GM12874 (cell line): ENCODE data around the gene SH2D3A.

Source experiments
- TF ChIP-seq, protein P1 (sequence below): IDR thresholded peaks from 2 replicates; pipeline ENCODE4 v1.5.1; 2011; ENCODE audit warnings: low read depth, mild to moderate bottlenecking, control low read depth, low read length, moderate library complexity; ENCODE audit not compliant: insufficient read depth

Gene SH2D3A

DNA sequence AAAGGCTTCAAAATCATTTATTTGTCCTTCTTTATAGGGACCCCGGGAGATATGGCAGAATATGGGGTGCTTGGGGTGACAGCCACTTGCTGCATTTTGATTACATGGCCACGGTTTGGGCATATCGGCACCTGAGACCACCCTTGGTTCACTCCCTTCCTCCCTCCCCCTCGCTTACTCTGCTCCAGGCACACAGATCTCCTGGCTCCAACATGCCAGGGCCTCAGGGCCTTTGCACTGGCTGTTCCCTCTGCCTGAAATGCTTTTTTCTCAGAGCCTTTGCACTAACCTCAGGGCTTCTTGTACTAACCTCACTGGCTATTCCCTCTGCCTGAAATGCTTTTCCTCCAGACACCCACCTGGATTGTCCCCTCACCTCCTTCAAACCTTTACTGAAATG, 29.0 kb upstream of the SH2D3A start:
- TF ChIP-seq, protein P1, sequence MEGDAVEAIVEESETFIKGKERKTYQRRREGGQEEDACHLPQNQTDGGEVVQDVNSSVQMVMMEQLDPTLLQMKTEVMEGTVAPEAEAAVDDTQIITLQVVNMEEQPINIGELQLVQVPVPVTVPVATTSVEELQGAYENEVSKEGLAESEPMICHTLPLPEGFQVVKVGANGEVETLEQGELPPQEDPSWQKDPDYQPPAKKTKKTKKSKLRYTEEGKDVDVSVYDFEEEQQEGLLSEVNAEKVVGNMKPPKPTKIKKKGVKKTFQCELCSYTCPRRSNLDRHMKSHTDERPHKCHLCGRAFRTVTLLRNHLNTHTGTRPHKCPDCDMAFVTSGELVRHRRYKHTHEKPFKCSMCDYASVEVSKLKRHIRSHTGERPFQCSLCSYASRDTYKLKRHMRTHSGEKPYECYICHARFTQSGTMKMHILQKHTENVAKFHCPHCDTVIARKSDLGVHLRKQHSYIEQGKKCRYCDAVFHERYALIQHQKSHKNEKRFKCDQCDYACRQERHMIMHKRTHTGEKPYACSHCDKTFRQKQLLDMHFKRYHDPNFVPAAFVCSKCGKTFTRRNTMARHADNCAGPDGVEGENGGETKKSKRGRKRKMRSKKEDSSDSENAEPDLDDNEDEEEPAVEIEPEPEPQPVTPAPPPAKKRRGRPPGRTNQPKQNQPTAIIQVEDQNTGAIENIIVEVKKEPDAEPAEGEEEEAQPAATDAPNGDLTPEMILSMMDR, result no peak

DNA sequence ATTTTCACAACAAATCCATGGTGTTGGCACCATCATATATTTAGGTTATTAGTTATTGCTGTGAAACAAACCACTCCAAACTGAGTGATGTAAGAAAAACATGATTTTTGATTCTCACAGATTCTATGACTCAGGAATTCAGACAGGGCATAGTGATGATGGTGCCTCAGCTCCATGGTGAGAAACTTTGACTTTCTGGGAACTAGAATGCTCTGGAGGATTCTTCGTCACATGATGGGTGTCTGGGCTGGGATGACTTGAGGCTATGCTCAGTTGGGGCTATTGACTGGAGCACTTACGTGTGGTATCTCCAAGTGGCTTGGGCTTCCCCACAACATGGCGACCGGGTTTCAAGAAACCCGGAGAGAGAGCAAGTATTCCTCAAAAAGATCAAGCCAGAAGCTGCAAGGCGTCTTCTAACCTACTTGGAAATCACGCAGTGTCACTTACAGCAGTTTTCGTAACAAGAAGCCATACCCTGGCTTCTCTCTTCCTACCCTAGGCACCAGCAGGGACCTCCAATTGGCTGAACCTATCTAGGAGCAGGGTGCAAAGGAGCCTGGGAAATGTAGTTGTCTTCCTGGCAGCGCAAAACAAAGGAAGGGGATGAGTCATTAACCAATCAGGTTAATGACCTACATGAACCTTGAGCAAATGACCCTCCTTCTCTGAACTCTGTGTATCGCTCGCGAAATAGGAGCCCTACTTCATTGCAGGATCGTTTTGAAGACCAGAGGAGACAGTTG, 27.6 kb upstream of the SH2D3A start:
- TF ChIP-seq, protein P1, result no peak

DNA sequence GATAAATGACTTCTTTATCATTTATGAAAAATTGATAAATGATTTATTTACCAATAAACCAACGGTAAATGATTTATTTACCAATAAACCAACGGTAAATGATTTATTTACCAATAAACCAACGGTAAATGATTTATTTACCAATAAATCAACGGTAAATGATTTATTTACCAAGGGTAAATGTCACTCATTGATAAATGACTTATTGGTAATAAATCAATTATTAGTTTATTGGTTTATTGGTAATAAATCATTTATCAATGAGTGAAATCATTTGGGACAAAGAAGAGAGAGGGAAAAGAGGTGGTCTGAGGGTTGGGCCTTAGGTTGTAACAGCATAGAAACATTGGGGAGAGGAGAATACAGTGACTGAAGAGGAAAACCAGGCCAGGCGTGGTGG, 26.7 kb upstream of the SH2D3A start:
- TF ChIP-seq, protein P1, result no peak

DNA sequence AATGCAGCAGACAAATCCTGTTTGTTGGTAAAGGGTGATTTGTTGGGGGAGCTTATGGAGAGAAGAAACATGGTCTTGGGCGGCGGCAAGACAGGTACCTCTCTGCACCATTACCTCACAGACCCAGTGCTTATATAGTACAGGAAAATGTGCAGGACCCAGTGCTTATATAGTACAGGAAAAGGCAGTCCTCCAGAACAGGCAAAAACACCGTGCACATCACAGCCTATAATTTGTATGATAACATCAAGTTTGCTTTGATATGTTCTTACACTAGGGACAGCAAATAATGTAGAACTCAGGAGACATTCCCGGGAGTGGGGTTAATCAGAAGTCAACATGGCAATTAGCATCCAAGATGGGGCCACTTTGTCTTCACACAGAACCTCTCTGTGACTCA, 26.2 kb upstream of the SH2D3A start:
- TF ChIP-seq, protein P1, result no peak

DNA sequence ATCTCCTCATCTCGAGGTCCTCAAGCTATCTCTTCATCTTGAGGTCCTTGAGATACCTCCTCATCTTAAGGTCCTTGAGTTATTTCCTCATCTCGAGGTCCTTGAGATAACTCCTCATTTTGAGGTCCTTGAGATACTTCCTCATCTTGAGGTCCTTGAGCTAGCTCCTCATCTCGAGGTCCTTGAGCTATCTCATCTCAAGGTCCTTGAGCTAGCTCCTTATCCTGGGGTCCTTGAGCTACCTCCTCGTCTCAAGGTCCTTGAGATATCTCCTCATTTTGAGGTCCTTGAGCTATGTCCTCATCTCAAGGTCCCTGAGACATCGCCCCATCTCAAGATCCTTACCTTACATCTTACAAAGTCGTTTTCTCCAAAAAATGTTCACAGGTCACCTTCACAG, 24.0 kb upstream of the SH2D3A start:
- TF ChIP-seq, protein P1, result no peak

DNA sequence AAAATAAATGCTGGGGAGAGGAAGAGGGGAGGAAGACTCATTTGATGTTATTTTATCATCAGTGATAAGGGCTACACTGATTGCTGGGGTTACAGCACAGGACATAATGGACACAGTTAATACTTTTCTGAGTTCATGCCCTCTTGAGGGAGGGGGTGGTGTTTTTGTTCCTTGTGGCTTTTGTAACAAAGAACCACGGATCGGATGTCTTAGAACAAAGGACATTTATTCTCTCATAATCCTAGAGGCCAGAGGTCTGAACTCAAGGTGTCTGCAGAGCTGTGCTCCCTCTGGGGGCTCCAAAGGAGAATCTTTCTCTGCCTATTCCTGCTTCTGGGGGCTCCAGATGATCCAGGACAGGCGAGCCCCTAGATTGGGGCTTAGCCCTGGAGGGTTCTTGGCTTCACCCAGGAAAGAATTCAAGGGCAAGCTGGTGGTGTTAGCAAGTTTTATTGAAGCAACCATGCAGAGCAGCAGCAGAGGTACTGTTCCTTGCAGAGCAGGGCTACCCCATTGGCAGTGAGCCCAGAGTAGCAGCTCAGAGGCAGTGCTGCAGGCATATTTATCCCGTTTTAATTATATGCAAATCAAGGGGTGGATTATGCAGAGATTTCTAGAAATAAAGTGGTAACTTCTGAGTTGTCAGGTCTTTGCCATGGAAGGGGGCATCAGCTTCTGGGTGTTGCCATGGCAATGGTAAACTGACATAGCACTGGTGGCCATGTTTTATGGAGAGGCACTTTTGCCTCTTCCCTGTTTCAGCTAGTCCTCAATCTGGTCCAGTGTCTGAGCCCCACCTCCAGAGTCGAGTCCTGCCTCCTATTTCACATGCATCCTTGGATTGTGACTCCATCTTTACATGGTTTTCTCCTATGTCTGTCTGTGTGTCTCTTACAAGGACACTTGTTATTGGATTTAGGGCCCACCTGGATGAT, 23.2 kb upstream of the SH2D3A start:
- TF ChIP-seq, protein P1, result no peak

DNA sequence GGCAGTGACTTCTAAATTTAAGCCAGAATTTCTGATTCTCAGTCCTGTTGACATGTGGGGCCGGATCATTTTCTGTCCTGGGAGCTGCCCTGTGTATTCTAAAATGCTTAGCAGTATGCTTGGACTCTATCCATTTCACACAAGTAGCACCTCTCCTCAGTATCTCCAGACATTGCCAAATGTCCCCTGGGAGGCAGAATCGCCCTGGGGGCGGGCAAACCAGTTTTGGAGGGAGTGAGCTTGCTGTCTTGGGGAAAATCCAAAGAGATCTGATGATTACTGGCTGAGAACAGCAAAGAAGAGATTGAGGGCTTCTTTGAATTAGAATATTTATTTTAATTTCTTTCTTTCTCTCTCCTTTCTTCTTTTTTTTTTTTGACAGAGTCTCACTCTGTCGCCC, 21.7 kb upstream of the SH2D3A start:
- TF ChIP-seq, protein P1, result no peak
